Osteoblast (primary cell): ENCODE measurements around the gene CEP63. TPM values are rescaled to one million over a fixed set of nuclear protein-coding genes. Genes with fewer than 3 reads are reported as not detected.

ENCODE experiments used
- DNase-seq: peaks from one replicate; pipeline ENCODE4 v3.0.0; 2011; ENCODE audit warnings: low spot score, mixed read lengths; ENCODE audit not compliant: insufficient read length; ENCODE audit errors: missing footprints
- H2AFZ ChIP-seq: 2 replicates; pipeline ENCODE4 v1.6.0; 2011; ENCODE audit warnings: mild to moderate bottlenecking, low read length
- H3K27ac ChIP-seq: 2 replicates; pipeline ENCODE4 v1.5.1; 2011; ENCODE audit warnings: mild to moderate bottlenecking, low read depth, low read length, moderate library complexity
- H3K27me3 ChIP-seq: 2 replicates; pipeline ENCODE4 v1.6.0; 2012; ENCODE audit warnings: mild to moderate bottlenecking, control low read depth, inconsistent platforms, low read length, moderate library complexity; ENCODE audit not compliant: insufficient read depth
- H3K36me3 ChIP-seq: 2 replicates; pipeline ENCODE4 v1.5.1; 2011; ENCODE audit warnings: mild to moderate bottlenecking, low read length, control low read depth, moderate library complexity; ENCODE audit not compliant: insufficient read depth
- H3K4me1 ChIP-seq: 2 replicates; pipeline ENCODE4 v1.5.1; 2011; ENCODE audit warnings: mild to moderate bottlenecking, low read length, control low read depth, moderate library complexity; ENCODE audit not compliant: insufficient read depth
- H3K4me2 ChIP-seq: 2 replicates; pipeline ENCODE4 v1.6.0; 2011; ENCODE audit warnings: mild to moderate bottlenecking, low read length; ENCODE audit not compliant: insufficient read depth
- H3K4me3 ChIP-seq: fragments of 200-600 bp; sonication (generic); 3 replicates; pipeline ENCODE4 v1.5.1; 2012; ENCODE audit warnings: mild to moderate bottlenecking, low read length, inconsistent platforms; ENCODE audit not compliant: insufficient read depth
- H3K79me2 ChIP-seq: 2 replicates; pipeline ENCODE4 v1.6.0; 2012; ENCODE audit warnings: mild to moderate bottlenecking, low read length, control low read depth, inconsistent platforms; ENCODE audit not compliant: insufficient read depth
- H3K9me3 ChIP-seq: 2 replicates; pipeline ENCODE4 v1.5.1; 2011; ENCODE audit warnings: low read depth, low read length, control low read depth
- H4K20me1 ChIP-seq: 2 replicates; pipeline ENCODE4 v1.6.0; 2012; ENCODE audit warnings: mild to moderate bottlenecking, low read length, control low read depth; ENCODE audit not compliant: insufficient read depth
- total RNA-seq: library from RNA; depleted of rRNA; stranded (reverse); fragments of >200 nt; gene quantifications from 2 replicates; pipeline ENCODE4 v1.2.3, GENCODE V29; 2012
- TF ChIP-seq, protein P1 (sequence below): IDR thresholded peaks from 2 replicates; pipeline ENCODE4 v1.5.1; 2011; ENCODE audit warnings: mild to moderate bottlenecking, low read depth, low read length, moderate library complexity; ENCODE audit errors: extremely low read depth

Gene CEP63
- total RNA-seq, 1 donor = 15.9 TPM

DNA sequence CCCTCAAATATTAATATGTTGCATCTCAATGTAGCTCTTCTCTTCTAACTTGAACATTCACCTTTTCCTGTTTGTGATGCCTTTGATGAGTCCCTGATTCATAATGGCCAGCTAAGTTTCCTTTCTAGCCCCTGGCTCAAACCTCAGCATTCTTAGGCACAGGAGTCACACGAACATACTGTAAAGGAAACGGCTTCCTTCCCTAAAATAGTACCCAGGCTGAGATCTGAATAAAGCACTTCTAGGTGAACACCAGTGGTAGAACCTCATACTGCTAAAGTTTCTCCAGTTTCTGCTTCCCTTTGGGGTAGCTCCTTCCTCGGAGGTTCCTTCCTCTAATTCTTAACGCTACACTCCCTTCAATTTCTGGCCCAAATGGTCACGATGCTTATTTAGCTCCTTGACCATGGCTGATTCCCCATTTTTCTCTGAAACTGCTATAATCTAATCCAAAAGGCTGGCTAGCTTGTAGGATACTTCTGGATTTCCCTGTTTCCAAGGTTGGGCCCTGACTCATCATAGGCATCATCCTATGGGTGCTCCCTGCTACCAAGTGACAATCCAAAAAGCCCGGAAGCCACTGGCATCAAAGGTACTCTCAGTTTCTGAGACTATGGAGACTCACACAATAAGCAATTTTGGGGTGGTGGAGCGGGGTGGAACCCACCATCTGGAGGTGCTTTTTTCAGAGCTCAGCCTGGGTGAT, 2.5 kb upstream of the CEP63 start:
- TF ChIP-seq, protein P1, sequence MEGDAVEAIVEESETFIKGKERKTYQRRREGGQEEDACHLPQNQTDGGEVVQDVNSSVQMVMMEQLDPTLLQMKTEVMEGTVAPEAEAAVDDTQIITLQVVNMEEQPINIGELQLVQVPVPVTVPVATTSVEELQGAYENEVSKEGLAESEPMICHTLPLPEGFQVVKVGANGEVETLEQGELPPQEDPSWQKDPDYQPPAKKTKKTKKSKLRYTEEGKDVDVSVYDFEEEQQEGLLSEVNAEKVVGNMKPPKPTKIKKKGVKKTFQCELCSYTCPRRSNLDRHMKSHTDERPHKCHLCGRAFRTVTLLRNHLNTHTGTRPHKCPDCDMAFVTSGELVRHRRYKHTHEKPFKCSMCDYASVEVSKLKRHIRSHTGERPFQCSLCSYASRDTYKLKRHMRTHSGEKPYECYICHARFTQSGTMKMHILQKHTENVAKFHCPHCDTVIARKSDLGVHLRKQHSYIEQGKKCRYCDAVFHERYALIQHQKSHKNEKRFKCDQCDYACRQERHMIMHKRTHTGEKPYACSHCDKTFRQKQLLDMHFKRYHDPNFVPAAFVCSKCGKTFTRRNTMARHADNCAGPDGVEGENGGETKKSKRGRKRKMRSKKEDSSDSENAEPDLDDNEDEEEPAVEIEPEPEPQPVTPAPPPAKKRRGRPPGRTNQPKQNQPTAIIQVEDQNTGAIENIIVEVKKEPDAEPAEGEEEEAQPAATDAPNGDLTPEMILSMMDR = no peak
- Histone ChIP-seq H3K4me3 (peak overlapping the region; percentile 38), H2AFZ (no peak overlapping the region)

DNA sequence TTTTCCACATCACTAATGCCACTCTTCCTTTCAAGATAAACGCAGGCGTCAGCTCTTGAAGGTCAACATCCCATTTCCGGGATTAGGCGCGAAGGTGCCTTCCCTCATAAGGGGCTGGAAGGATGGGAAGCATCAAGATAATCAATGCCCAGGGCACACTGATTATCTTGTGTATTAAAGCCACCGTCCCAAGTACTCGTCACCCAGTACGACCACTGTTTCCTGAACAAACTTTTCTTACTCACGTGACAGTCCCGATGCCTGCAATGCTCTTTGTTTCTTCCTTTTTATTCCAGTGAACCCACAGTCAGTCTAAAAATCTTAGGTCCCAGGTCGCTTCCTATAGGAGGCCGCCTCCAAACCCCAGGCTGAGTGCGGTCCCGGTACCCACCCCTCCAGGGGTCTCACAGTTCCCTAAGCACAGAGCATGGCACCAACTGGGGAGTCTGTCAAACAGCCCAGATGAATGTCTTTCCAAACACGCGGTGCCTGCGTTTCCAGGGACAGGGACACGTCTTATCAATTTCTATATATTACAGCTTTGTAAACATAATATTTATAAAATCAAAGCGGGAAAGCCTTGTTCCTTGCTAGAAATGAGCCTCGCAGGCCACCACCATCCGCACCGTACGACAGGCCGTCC, 661 bp upstream of the CEP63 start:
- Histone ChIP-seq H3K27ac (peak overlapping the region; percentile 99), H3K9me3 (no peaks in the 10 kb centered on the region), H3K27me3 (no peaks in the 10 kb centered on the region), H3K36me3 (peaks cover 25% of the 10 kb centered on the region), H3K4me1 (peaks cover 56% of the 10 kb centered on the region), H3K79me2 (peaks cover 74% of the 10 kb centered on the region), H2AFZ (peak overlapping the region; percentile 28), H4K20me1 (no peaks in the 10 kb centered on the region), H3K4me2 (peak overlapping the region; percentile 99), H3K4me3 (peak overlapping the region; percentile 86)
- peak; percentile 21 for DNase-seq
- TF ChIP-seq, protein P1 = no peak

More for the DNA sequence above, 2.5 kb upstream of the CEP63 start:
- no peaks in the 10 kb centered on the region for H3K27me3 ChIP-seq
- peaks cover 62% of the 10 kb centered on the region for H3K79me2 ChIP-seq
- H4K20me1 ChIP-seq = no peaks in the 10 kb centered on the region
- peak overlapping the region; percentile 99 for H3K27ac ChIP-seq
- DNase-seq = peak; percentile 74
- peaks cover 37% of the 10 kb centered on the region for H3K36me3 ChIP-seq
- peaks cover 56% of the 10 kb centered on the region for H3K4me1 ChIP-seq
- peak overlapping the region; percentile 79 for H3K4me2 ChIP-seq
- H3K9me3 ChIP-seq = no peaks in the 10 kb centered on the region

DNA sequence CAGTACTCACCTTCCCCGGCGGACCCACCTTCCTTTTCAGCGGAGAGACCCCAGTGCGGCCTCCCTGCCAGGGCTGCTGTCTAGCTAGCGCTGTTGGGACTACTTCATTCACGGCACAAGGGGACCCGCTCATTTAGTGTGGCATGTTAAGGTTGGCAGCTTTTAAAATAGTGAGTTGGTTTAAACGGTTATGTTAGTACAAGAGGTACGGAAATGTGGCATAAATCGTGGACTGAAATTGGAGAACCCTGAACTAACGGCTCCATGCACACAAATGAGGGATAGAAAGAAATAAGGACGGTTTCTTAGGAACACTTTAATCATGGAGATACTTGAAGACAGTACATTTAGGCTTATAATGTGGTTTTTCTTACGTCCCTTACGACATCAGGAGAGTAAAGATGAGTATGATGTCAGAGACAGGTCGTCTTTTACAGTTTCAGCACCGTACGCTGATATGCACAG, 752 bp downstream of the CEP63 start:
- Histone ChIP-seq H2AFZ (peak overlapping the region; percentile 71), H3K4me2 (peak overlapping the region; percentile 93), H3K9me3 (no peaks in the 10 kb centered on the region), H3K36me3 (peaks cover 11% of the 10 kb centered on the region), H4K20me1 (no peaks in the 10 kb centered on the region), H3K79me2 (peaks cover 72% of the 10 kb centered on the region), H3K27me3 (no peaks in the 10 kb centered on the region), H3K27ac (peak overlapping the region; percentile 99), H3K4me1 (peaks cover 48% of the 10 kb centered on the region), H3K4me3 (peak overlapping the region; percentile 86)
- TF ChIP-seq, protein P1 = no peak
- peak; percentile 68 for DNase-seq

DNA sequence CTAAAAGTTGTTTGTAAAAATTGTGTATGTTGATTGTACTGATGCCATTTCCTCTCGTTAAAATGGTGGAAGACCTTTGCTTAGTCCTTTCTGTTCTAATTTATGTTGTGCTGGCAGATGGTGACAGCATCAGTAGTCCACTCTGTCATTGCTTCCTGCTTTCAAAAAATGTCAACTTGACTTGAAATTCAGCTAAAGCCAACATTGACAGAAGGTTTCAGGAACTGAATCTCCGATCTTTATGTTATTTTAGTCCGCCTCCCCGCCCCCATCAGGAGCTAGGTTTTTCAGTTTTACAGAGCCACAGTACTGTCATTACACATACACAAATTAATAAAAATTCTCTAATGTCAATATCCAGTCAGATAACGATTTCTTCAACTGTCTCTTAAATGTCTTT, 1.5 kb downstream of the CEP63 start:
- Histone ChIP-seq H3K36me3 (peaks cover 4% of the 10 kb centered on the region), H3K4me2 (peak overlapping the region; percentile 93), H3K4me3 (peak overlapping the region; percentile 86), H3K9me3 (no peaks in the 10 kb centered on the region), H2AFZ (no peak overlapping the region), H3K27ac (peak overlapping the region; percentile 99), H4K20me1 (no peaks in the 10 kb centered on the region), H3K79me2 (peaks cover 72% of the 10 kb centered on the region), H3K27me3 (no peaks in the 10 kb centered on the region), H3K4me1 (peaks cover 43% of the 10 kb centered on the region)
- TF ChIP-seq, protein P1 = no peak
- peak; percentile 22 for DNase-seq
